ENCODE results near the gene FCN2. TPM values are rescaled to one million over a fixed set of nuclear protein-coding genes. Genes with fewer than 3 reads are reported as not detected.
A peak's percentile ranks its signal among the peaks of the same experiment; 100 is the strongest.

FCN2 gene
- total and polyA plus RNA-seq, 9 of the 15 experiments (the other 6 are each of a cell fraction or from before 2014, with no cell fraction given): not detected

DNA sequence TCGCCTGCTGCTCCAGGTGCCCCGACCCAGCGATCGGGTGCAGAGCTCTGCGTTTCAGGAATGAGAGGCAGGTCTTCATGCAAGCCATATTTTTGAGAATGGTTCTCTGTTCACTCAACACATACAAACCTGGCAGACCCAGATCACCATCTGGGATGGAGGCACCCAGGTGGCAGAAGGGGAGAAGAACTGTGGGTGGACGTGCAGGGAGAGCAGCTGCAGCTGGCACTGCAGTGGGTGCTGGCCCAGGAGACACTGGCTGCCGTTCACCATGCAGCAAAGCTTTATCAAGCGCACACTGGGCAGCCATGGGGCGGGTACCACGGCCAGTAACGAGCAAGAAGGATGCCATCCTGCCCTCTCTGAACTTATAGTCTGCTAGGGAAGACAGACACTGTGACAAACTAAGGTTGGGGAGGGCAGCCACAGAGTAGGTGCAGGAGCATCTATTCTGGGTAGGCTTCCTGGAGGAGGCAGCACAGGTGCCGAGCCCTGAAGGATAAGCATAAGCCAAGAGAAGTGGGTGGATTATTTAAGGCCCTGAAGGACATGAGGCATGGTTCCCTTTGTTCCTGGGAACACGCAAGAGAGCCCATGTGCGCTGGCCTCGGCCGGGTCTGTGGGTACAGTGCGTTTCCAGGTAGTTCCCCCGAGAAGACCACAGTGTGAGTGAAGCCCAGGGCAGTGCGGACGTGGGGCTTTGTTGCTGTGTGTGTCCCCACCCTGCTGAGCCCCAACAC lies 46.2 kb upstream of the FCN2 start:
- POLR2A ChIA-PET: interaction anchor here (0.6 kb wide), 1 partner anchor 565 kb away, joined by 3 read pairs; no protein-coding TSS in a partner anchor
- WGBS (ENCODE audit: insufficient coverage, low coverage, missing lambda C conversion rate): under 1% methylated on average over 20 of the region's 20 CpGs
- H3K9ac ChIP-seq (ENCODE audit: insufficient read depth in 1 of 2, low read depth in 2 of 2, low read length in 2 of 2): no peak overlapping the region
- no peak for DNase-seq (ENCODE audit: extremely low read depth in 1 of 4, low spot score in 3 of 4)
- no peak overlapping the region for H3K4me2 ChIP-seq (ENCODE audit: insufficient read depth, low read length)
- FAIRE-seq: no peak
- intact Hi-C loops (cut with micrococcal nuclease) (no loop called here), in situ Hi-C loops (cut with MboI) (no loop called here)
- CTCF ChIA-PET (ENCODE audit: low intra/inter-chr PET ratio): no interaction called here
- no peaks in the 10 kb centered on the region for H3K36me3 ChIP-seq (ENCODE audit: control insufficient read depth, insufficient read depth, low read length)
- no peaks in the 10 kb centered on the region for H3K79me2 ChIP-seq (ENCODE audit: control insufficient read depth, insufficient read depth, low read length)
- H4K20me1 ChIP-seq (replicated peaks; ENCODE audit: control insufficient read depth, insufficient read depth, low read length): peaks cover 5% of the 10 kb centered on the region; the same call in 1 of the 2 replicates
- no TSS peak for BruUV-seq (replicated peaks)
- TF ChIP-seq PHB2 (IDR thresholded peaks at IDR 0.05; ENCODE audit: low read depth): no peak
- peak; percentile 80 for TF ChIP-seq ZFP36 (IDR thresholded peaks at IDR 0.05; ENCODE audit: low read depth, low read length, partially characterized antibody)
- no peak overlapping the region for H3K27ac ChIP-seq (ENCODE audit: extremely low read depth, low read depth, low read length)
- no peak overlapping the region for H2AFZ ChIP-seq (ENCODE audit: low read depth, low read length)
- no peak overlapping the region for H3K4me3 ChIP-seq
- ATAC-seq: no peak
- no peaks in the 10 kb centered on the region; a peak in 2 of 5 replicates for H3K4me1 ChIP-seq (replicated peaks in 1 of 2; ENCODE audit: control insufficient read depth in 2 of 2, insufficient read depth in 2 of 2, low read length in 2 of 2)
- no peaks in the 10 kb centered on the region for H3K9me3 ChIP-seq (replicated peaks; ENCODE audit: control insufficient read depth, insufficient read depth, low read depth, low read length)
- H3K27me3 ChIP-seq (ENCODE audit: control insufficient read depth in 2 of 2, insufficient read depth in 2 of 2, low read length in 2 of 2): peaks cover 8 to 85% of the 10 kb centered on the region in 2 experiments; a peak in 4 of 5 replicates
- no peaks in the 10 kb centered on the region for H3K9me1 ChIP-seq (ENCODE audit: control insufficient read depth, insufficient read depth, low read length)

DNA sequence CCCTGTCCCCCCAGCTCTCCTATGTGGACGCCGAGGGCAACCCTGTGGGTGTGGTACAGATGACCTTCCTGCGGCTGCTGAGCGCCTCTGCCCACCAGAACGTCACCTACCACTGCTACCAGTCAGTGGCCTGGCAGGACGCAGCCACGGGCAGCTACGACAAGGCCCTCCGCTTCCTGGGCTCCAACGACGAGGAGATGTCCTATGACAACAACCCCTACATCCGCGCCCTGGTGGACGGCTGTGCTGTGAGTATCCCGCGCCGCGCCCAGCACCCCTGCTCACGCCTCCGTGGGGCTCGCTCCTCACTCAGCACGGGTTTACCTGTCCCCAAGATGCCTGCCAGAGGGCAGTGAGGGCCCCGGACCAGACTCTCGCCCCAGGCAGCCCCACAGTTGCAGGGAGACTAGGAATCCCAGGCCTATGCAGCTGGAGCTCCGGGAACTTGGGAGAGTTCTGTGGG lies 45.6 kb upstream of the FCN2 start:
- H3K9me1 ChIP-seq (ENCODE audit: control insufficient read depth, insufficient read depth, low read length): no peaks in the 10 kb centered on the region
- peaks cover 0 to 3% of the 10 kb centered on the region in 2 experiments; a peak in 2 of 5 replicates for H3K4me1 ChIP-seq (replicated peaks in 1 of 2; ENCODE audit: control insufficient read depth in 2 of 2, insufficient read depth in 2 of 2, low read length in 2 of 2)
- POLR2A ChIA-PET: no interaction called here
- no peak overlapping the region for H3K27ac ChIP-seq (ENCODE audit: extremely low read depth, low read depth, low read length)
- no peak overlapping the region for H3K4me2 ChIP-seq (ENCODE audit: insufficient read depth, low read length)
- no peak for FAIRE-seq
- H2AFZ ChIP-seq (ENCODE audit: low read depth, low read length): no peak overlapping the region
- in situ Hi-C loops (cut with MboI) (no loop called here), intact Hi-C loops (cut with micrococcal nuclease) (no loop called here)
- DNase-seq (ENCODE audit: extremely low read depth in 1 of 4, low spot score in 3 of 4): no peak
- ATAC-seq: no peak
- H4K20me1 ChIP-seq (replicated peaks; ENCODE audit: control insufficient read depth, insufficient read depth, low read length): peaks cover 11% of the 10 kb centered on the region; the same call in 1 of the 2 replicates
- CTCF ChIA-PET (ENCODE audit: low intra/inter-chr PET ratio): no interaction called here
- H3K36me3 ChIP-seq (ENCODE audit: control insufficient read depth, insufficient read depth, low read length): no peaks in the 10 kb centered on the region
- BruUV-seq (replicated peaks): no TSS peak
- 4% methylated on average over 23 of the region's 25 CpGs for WGBS (ENCODE audit: insufficient coverage, low coverage, missing lambda C conversion rate)
- peaks cover 8 to 88% of the 10 kb centered on the region in 2 experiments; a peak in 4 of 5 replicates for H3K27me3 ChIP-seq (ENCODE audit: control insufficient read depth in 2 of 2, insufficient read depth in 2 of 2, low read length in 2 of 2)
- H3K4me3 ChIP-seq: no peak overlapping the region
- TF ChIP-seq, protein P1, sequence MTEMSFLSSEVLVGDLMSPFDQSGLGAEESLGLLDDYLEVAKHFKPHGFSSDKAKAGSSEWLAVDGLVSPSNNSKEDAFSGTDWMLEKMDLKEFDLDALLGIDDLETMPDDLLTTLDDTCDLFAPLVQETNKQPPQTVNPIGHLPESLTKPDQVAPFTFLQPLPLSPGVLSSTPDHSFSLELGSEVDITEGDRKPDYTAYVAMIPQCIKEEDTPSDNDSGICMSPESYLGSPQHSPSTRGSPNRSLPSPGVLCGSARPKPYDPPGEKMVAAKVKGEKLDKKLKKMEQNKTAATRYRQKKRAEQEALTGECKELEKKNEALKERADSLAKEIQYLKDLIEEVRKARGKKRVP (CRISPR knock-in tag; IDR thresholded peaks at IDR 0.05): no peak
- TF ChIP-seq, protein P2, sequence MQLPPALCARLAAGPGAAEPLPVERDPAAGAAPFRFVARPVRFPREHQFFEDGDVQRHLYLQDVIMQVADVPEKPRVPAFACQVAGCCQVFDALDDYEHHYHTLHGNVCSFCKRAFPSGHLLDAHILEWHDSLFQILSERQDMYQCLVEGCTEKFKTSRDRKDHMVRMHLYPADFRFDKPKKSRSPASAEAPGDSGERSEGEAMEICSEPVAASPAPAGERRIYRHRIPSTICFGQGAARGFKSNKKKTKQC (CRISPR knock-in tag; IDR thresholded peaks at IDR 0.05): no peak
- TF ChIP-seq CEBPB (tag; IDR thresholded peaks at IDR 0.05) (no peak), FOXA3 (CRISPR knock-in tag; conservative IDR thresholded peaks at IDR 0.05 in 1 of 2, IDR thresholded peaks at IDR 0.05 in 1 of 2) (no peak), CREB1 (IDR thresholded peaks at IDR 0.05) (no peak), CREB1 (CRISPR knock-in tag; IDR thresholded peaks at IDR 0.05) (no peak), HMG20B (CRISPR knock-in tag; IDR thresholded peaks at IDR 0.05) (no peak), TEAD4 (IDR thresholded peaks at IDR 0.05; ENCODE audit: low read length) (no peak), TEAD4 (CRISPR knock-in tag; IDR thresholded peaks at IDR 0.05; ENCODE audit: borderline replicate concordance) (no peak), THRAP3 (IDR thresholded peaks at IDR 0.05; ENCODE audit: borderline replicate concordance) (no peak), HEY1 (CRISPR knock-in tag; IDR thresholded peaks at IDR 0.05; ENCODE audit: borderline replicate concordance) (no peak), ARID1B (IDR thresholded peaks at IDR 0.05) (no peak), NR3C1 (CRISPR knock-in tag; IDR thresholded peaks at IDR 0.05) (no peak)
- no peak overlapping the region for H3K9ac ChIP-seq (ENCODE audit: insufficient read depth in 1 of 2, low read depth in 2 of 2, low read length in 2 of 2)
- H3K79me2 ChIP-seq (ENCODE audit: control insufficient read depth, insufficient read depth, low read length): no peaks in the 10 kb centered on the region
- no peaks in the 10 kb centered on the region for H3K9me3 ChIP-seq (replicated peaks; ENCODE audit: control insufficient read depth, insufficient read depth, low read depth, low read length)

All from K562 (cell line).